ENCODE results near the gene LIAS.

The LIAS gene

DNA sequence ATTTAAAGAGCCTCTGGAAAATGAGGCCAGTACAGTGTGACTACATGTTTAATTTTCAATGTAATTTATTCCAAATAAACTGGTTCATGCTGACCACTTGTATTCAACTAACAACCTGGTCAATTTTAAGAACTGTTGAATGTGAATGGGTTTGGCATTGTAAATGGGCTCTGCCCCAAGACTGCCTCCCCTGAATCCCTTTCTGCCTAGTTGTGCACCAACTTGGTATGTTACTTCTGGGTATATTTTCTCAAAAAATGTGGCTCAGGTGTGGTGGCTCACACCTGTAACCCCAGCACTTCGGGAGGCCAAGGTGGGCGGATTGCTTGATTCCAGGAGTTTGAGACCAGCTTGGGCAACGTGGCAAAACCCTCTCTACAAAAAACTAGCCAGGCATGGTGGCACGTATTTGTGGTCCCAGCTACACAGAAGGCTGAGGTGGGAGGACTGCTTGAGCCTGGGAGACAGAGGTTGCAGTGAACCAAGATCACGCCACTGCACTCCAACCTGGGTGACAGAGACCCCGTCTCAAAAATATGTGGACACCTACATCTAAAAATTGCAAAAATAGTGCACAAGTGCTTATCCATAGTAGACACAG lies 7.3 kb upstream of the LIAS start:
- Histone ChIP-seq H3K4me3 (ENCODE audit: low read length, poor library complexity, severe bottlenecking) (no peak overlapping the region), H3K4me1 (ENCODE audit: insufficient read depth, low read length, poor library complexity, severe bottlenecking) (peaks cover 13% of the 10 kb centered on the region), H2AFZ (ENCODE audit: low read length) (no peak overlapping the region), H3F3A (ENCODE audit: low read depth) (peaks cover 4% of the 10 kb centered on the region; the same call in 1 of the 2 replicates), H3K9me3 (ENCODE audit: insufficient read depth, low read depth, low read length) (no peaks in the 10 kb centered on the region), H3K4me2 (ENCODE audit: low read depth, low read length, poor library complexity, severe bottlenecking) (no peak overlapping the region), H3K36me3 (ENCODE audit: insufficient read depth, low read length) (peaks cover 54% of the 10 kb centered on the region), H4K20me1 (ENCODE audit: insufficient read depth, low read length, poor library complexity, severe bottlenecking) (peaks cover 46% of the 10 kb centered on the region), H3K9me2 (replicated peaks; ENCODE audit: low read depth, low read length) (no peaks in the 10 kb centered on the region), H3K27me3 (ENCODE audit: insufficient read depth, low read length, poor library complexity, severe bottlenecking) (no peaks in the 10 kb centered on the region), H3K9ac (ENCODE audit: low read depth, low read length, poor library complexity, severe bottlenecking) (no peak overlapping the region), H3K79me2 (ENCODE audit: insufficient read depth, low read length) (peaks cover 41% of the 10 kb centered on the region)
- no peak for TF ChIP-seq CTCF (conservative IDR thresholded peaks at IDR 0.05; ENCODE audit: low read length)
- TF ChIP-seq EZH2phosphoT487 (IDR thresholded peaks at IDR 0.05; ENCODE audit: borderline replicate concordance) = no peak

DNA sequence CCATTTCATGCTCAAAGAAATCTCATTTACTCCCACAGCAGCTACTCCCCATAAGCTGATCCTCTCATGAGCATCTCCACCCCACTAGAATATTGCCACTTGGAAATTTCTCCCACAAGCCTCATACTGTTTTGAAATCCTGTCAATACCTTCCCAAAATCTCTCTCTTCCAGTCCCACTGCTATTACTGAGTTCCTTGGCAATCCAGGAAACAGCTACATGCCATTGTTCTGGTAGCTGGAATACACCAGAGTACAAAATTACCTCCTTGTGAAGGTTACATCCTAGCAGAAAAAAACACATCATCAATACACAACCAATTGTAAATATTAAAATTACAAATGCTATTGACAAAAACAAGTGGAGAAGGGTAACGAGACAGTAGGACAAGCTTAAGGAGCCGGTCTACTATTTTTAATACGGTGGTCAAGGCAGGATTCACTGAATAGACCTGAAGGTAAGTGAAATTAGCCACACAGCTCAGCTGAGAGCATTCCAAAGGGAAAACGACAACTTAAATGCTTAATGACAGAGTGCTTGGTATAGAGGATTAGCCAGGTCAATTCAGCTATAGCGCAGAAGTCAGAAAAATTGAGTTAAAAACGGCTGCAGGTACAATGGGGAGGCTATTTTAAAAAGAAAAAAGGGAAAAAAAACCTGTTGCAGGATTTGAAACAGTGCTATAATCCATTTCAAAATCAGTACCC lies 6.5 kb upstream of the LIAS start:
- Histone ChIP-seq H3K36me3 (ENCODE audit: insufficient read depth, low read length) (peaks cover 60% of the 10 kb centered on the region), H2AFZ (ENCODE audit: low read length) (no peak overlapping the region)

GRCh38 chr4:39452860-39453587 lies 5.8 kb upstream of the LIAS start:
- Histone ChIP-seq H4K20me1 (ENCODE audit: insufficient read depth, low read length, poor library complexity, severe bottlenecking) (peaks cover 61% of the 10 kb centered on the region), H3K4me1 (ENCODE audit: insufficient read depth, low read length, poor library complexity, severe bottlenecking) (peaks cover 28% of the 10 kb centered on the region), H3K36me3 (ENCODE audit: insufficient read depth, low read length) (peaks cover 60% of the 10 kb centered on the region), H3K9me3 (ENCODE audit: insufficient read depth, low read depth, low read length) (no peaks in the 10 kb centered on the region), H3K9me2 (replicated peaks; ENCODE audit: low read depth, low read length) (no peaks in the 10 kb centered on the region), H3K4me3 (ENCODE audit: low read length, poor library complexity, severe bottlenecking) (no peak overlapping the region), H3K79me2 (ENCODE audit: insufficient read depth, low read length) (peaks cover 56% of the 10 kb centered on the region), H2AFZ (ENCODE audit: low read length) (no peak overlapping the region), H3K4me2 (ENCODE audit: low read depth, low read length, poor library complexity, severe bottlenecking) (peak overlapping the region; percentile 11), H3K27me3 (ENCODE audit: insufficient read depth, low read length, poor library complexity, severe bottlenecking) (peaks cover 1% of the 10 kb centered on the region), H3K9ac (ENCODE audit: low read depth, low read length, poor library complexity, severe bottlenecking) (no peak overlapping the region), H3F3A (ENCODE audit: low read depth) (peaks cover 4% of the 10 kb centered on the region; the same call in 1 of the 2 replicates)
- TF ChIP-seq EZH2phosphoT487 (IDR thresholded peaks at IDR 0.05; ENCODE audit: borderline replicate concordance) (no peak), CTCF (conservative IDR thresholded peaks at IDR 0.05; ENCODE audit: low read length) (no peak)

More for the DNA sequence above, 6.5 kb upstream of the LIAS start:
- Histone ChIP-seq H3K9me3 (ENCODE audit: insufficient read depth, low read depth, low read length) (no peaks in the 10 kb centered on the region), H3K4me3 (ENCODE audit: low read length, poor library complexity, severe bottlenecking) (no peak overlapping the region), H3K4me1 (ENCODE audit: insufficient read depth, low read length, poor library complexity, severe bottlenecking) (peaks cover 21% of the 10 kb centered on the region), H4K20me1 (ENCODE audit: insufficient read depth, low read length, poor library complexity, severe bottlenecking) (peaks cover 54% of the 10 kb centered on the region), H3K27me3 (ENCODE audit: insufficient read depth, low read length, poor library complexity, severe bottlenecking) (no peaks in the 10 kb centered on the region), H3K9me2 (replicated peaks; ENCODE audit: low read depth, low read length) (no peaks in the 10 kb centered on the region), H3K4me2 (ENCODE audit: low read depth, low read length, poor library complexity, severe bottlenecking) (peak overlapping the region; percentile 11), H3F3A (ENCODE audit: low read depth) (peaks cover 4% of the 10 kb centered on the region; the same call in 1 of the 2 replicates), H3K9ac (ENCODE audit: low read depth, low read length, poor library complexity, severe bottlenecking) (no peak overlapping the region), H3K79me2 (ENCODE audit: insufficient read depth, low read length) (peaks cover 49% of the 10 kb centered on the region)
- TF ChIP-seq EZH2phosphoT487 (IDR thresholded peaks at IDR 0.05; ENCODE audit: borderline replicate concordance) (no peak), CTCF (conservative IDR thresholded peaks at IDR 0.05; ENCODE audit: low read length) (no peak)
